Measurements from ENCODE around the gene GNL3.
A peak's percentile ranks its signal among the peaks of the same experiment; 100 is the strongest.
"Not testable (repeated sequence)": the region's sequence is repeated elsewhere in the genome, so short reads cannot be mapped to it uniquely, and the experiment has no call there.

The GNL3 gene, protein sequence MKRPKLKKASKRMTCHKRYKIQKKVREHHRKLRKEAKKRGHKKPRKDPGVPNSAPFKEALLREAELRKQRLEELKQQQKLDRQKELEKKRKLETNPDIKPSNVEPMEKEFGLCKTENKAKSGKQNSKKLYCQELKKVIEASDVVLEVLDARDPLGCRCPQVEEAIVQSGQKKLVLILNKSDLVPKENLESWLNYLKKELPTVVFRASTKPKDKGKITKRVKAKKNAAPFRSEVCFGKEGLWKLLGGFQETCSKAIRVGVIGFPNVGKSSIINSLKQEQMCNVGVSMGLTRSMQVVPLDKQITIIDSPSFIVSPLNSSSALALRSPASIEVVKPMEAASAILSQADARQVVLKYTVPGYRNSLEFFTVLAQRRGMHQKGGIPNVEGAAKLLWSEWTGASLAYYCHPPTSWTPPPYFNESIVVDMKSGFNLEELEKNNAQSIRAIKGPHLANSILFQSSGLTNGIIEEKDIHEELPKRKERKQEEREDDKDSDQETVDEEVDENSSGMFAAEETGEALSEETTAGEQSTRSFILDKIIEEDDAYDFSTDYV

DNA sequence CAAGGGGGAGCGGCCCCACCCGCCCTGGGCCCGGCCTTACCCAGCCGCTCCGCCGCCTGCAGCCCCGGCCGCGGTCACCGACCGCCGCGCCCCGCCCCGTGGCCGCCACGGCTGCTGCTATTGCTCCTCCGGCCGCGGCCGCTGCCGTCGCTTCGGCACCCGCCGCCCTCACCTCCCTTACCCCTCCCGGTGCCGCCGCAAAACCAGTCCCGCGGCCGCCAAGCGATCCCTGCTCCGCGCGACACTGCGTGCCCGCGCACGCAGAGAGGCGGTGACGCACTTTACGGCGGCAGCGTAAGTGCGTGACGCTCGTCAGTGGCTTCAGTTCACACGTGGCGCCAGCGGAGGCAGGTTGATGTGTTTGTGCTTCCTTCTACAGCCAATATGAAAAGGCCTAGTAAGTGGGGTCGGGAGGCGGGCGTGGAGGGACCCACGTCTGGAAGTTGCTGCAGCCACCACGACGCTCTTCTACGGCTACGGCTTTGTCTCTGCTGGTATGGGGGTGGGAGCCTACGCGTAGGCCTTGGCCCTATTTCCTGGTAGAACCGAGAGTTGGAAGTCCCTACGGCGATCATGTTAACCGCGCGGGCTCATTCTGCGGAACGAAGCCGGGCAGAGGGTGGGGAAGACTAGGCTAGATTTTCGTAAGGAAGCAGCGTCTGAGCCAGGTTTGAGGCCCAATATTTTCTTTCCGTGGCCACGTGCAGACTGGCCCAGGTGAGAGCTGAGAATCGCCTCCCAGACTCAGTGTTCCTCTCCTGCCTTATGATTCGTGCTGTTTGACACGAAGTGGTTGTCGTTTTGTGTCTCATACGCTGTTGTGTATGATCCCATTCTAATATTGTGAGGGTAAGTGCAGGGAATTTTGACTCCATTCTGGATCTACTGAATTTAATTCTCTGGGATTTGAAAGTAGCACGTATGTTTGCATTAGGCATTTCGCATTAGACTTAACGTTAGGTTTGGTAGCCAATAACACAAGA lies at the start of gene GNL3, which contains the start of gene PBRM1:
Gene GNL3, plus strand, starts transcription at position 324 of the 983 bp plus-strand sequence. Its CDS starts 61 bp downstream, at position 385.
Gene PBRM1, minus strand, starts transcription at position 205 of the 983 bp plus-strand sequence.
- peak; percentile 79 for DNase-seq

DNA sequence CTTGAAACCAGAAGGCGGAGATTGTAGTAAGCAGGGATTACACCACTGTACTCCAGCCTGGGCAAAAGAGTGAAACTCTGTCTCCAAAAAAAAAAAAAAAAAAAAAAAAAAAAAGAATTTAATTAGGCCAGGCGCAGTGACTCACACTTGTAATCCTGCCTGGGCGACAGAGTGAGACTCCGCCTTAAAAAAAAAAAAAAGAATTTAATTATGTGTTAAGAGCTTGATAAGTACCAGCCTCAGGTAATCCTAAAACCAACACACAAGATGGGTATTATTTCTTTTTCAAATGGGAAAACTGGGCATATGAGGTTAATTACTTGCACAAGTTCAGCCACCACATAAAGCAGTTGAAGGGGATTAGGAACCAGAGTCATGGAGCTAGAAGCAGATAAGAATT lies 49.2 kb upstream of the GNL3 start:
- DNase-seq = no peak

DNA sequence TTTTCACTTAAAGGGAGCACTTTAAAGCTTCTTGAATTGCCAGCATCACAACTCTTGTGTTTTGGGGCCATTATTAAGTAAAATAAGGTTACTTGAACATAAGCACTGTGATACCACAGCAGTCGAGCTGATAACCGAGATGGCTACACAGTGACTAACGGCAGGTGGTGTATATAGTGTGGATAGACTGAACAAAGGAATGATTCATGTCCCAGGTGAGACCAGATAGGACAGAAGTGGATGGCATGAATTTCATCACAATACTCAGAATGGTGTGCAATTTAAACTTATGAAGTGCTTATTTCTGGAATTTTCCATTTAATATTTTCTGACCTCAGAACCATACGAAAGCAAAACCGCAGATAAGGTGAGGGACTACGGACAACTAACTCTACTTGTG lies 40.3 kb upstream of the GNL3 start:
- DNase-seq = no peak

DNA sequence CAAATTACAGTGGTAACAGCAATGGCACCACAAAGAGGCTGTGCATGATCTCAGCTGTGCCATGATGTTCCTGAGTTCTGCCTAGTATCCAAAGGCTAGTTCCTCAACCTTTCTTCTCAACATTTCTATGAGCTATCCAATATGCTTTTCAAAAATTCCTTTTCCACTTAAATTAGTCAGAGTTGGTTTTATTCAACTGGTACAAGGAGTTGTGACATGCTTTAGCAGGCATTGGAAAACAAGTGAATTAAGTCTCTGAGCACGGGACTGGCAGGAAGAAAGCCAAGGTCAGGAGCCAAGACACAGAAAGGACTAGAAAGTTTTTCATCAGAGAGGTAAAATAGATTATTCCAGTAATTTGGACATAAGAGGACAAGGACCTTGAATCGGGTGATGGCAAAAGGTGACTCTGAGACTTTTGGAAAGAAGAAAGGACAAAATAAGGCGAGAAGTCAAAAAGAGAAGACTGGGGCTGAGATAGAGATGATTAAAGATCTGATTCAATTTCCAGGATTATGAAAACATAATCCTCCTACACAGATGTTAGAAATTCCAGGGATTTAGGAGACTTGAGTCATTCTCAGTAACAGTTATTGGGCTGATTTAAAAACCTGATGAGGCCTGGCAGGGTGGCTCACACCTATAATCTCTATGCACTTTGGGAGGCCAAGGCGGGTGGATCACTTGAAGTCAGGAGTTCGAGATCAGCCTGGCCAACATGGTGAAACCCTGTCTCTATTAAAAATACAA lies 36.2 kb upstream of the GNL3 start:
- DNase-seq = no peak

DNA sequence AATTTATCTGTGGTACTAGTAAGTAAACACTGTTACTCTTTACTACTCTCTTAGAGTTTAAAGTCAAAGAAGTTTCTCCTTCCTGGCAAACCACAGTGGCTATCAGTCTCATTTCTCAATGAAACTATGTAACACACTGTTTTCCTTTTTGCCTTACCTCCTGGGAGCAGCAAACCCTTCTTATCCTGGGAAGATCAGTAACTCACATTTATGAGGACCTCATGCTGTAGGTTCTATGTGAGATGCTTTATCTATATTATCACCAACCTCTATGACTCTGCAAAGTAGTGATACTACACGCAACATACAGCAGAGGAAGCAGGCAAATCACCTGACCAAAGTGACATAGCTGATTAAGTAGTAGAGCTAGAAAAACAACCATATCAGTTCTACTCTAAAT lies 35.4 kb upstream of the GNL3 start:
- DNase-seq = peak; percentile 77

DNA sequence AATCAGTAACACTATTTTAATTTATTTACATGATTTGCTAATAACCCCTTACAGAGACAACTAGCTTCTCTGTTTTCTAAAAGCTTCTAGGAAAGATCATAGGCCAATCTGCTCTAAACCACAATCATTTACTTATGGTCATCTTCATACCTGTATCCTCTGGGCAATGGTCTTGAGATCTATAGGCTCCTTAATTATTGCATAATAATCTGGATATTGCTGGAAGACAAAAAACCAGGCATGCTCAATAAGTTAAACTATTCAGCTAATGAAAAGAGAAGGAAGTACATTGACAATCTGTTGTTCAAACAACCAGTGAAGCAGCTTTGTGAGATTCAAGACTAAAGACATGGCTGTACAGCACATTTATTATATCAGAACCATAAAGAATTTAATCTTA lies 34.2 kb upstream of the GNL3 start:
- no peak for DNase-seq

DNA sequence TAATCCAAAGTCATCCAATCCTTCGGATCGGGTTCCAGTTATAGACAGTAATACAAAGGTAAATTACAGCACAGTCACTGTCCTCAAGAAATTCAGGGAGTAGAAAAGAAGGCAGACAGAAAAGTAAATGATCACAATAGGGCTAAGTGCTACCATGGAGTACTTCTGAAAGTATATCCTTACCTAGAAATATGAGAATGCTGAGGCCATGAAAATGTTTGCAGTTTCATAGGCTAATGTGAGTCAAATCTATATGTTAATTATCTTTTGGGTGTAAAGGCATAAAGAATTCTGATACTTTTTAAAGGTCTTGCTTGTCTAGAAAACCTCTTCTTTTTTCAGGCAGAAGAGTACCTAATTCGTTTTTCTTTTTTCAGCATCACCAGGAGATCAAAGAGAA lies 29.9 kb upstream of the GNL3 start:
- no peak for DNase-seq

DNA sequence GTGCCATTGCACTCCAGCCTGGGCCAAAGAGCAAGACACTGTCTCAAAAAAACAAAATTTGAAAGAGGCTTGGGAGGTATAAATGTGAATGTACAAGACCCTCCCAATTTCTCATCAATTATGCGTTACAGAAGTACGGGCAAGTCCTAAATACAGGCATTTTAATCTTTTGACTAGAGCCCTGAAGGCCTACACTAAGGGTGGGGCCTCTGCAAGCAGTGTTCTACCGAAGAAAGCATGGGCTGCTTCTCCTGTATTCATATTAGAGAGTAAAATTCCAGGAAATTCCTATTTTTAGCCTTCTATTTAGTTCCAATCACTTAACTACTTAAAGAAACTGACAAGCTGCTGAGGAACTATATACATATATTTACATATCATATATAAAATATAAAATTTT lies 25.8 kb upstream of the GNL3 start:
- no peak for DNase-seq

DNA sequence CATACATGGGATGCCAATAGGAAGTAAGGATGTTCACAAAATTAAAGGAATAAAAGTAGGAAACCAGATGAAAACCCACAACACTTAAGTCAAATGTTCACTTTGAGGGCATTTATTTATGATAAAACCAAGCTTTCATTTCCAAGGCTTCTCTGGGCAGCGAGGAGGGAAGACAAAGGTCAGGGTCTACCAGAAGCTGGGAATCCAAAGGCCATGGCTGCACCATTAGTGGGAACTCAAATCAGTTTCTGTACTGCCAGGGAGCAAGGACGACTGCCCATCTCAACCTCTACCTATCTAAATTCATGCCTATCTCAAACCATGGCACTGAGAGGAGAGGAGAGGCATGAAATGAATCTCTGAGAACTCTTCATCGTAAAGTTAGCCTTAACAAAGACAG lies 22.7 kb upstream of the GNL3 start:
- no peak for DNase-seq

DNA sequence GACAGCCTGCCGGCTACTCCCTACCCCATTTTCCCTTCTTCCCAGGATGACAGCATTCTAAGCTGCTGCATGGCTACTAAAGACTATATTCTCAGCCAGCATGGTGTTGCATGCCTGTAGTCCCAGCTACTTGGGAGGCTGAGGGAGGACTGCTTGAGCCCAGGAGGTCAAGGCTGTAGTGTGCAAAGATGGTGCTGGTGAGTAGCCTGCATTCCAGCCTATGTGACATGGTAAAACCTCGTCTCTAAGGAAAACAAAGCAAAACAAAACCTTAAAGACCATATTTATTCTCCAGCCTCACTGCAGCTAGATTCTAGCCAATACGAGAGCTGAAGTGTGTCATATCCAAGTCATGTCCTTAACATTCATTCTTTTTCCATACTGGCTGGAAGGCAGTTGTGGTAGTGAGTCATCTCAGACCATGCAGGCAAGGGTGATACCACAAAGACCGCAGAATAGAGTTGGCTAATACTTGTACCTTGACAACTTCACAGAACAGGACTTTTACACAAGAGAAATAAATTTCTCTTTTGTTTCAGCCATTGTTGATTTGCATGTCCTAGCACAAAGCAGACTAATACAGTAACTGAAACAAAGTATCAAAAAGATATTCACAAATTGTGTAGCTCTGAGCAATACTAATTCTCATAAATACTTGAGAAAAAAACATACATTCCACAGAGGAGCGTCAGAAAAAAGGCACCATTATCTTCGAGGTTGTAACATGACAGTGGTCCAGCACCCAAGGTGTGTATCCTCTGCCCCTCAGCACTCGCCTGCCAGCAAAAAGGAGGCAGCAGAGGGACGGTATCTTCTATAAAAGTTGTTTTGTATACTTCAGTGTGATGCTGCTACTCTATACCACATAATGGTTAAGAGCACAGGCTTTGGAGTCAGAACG lies 15.0 kb upstream of the GNL3 start:
- peak; percentile 94 for DNase-seq

DNA sequence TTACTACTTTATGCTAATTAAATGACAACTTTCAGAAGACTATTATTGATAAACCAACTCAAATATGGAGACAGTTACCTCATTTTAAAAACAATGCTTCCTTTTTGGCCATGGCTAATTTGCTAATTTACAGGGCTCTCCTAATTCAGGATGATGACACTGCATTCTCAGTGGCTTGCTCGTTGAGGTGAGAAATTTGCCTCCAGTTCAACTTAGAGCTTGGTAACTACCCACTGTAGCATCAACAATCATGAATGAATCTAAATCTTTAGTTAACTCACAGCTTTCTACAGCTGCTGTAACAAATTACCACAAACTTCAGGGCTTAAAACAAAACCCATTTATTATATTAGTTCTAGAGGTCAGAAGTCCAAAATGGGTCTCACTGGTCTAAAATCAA lies 14.2 kb upstream of the GNL3 start:
- DNase-seq = no peak

DNA sequence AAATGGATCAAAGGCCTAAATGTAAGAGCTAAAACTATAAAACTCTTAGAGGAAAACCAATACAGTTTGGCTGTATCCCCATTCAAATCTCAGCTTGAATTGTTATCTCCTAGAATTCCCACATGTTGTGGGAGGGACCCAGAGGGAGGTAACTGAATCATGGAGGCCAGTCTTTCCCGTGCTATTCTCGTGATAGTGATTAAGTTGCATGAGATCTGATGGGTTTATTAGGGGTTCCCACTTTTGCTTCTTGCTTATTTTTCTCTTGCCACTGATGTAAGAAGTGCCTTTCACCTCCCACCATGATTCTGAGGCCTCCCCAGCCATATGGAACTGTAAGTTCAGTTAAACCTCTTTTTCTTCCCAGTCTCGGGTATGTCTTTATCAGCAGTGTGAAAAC lies 9.6 kb upstream of the GNL3 start:
- DNase-seq = not testable (repeated sequence)

DNA sequence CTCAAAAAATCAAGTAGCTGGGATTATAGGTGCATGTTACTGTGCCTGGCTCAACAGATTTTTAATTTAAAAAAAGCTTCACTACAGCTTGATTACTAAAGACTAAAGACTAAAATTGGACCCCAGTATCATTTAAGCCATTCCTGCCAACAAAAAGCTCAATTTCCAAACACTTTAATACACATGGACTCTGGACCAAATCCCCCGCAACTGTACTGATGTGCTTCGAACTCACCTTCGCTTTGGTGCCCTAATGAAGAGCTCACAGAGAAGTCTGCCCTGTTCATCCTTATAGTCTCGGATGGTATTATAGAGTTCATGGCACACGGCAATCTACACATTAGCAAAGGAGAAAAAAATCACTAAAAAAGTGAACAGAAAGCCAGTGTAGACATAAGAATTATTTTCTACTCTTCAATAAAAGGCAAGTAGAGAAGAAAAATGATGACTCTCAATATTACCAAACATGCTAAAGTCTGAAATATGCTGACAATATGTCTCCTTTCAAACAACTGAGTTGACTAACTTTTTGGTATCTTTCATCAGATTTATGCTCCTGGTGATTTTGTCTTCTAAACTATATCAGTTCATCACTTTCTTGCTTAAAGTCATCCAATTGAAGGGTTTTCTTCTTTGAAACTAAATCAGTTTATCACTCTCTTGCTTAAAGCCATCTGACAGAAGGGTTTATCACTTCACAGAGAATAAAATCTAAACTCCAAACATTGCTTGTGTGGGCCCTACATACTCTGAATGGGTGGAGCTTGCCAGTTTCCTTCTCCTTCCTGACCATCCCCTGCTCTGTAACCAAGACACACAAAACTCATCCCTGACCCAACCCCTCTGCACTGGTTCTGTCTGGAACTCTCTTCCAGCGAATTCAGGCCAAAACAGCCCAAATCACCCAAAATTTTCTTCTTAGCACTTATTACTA lies 7.3 kb upstream of the GNL3 start:
- DNase-seq = no peak

DNA sequence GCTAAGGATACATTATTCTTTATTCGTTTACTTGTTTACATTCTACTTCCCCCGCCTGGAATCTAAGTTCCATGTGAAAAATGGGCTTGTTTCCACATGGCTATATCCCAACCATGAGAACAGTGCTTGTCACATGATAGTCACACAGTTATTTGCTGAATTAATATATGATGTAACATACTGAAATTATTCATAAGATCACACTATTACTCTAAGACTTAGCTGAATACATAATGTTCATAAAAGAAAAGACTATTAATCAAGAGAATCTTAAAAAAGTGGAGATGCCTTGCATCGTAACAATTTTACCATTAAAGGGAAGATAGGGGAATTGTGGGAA lies 6.7 kb upstream of the GNL3 start:
- no peak for DNase-seq

DNA sequence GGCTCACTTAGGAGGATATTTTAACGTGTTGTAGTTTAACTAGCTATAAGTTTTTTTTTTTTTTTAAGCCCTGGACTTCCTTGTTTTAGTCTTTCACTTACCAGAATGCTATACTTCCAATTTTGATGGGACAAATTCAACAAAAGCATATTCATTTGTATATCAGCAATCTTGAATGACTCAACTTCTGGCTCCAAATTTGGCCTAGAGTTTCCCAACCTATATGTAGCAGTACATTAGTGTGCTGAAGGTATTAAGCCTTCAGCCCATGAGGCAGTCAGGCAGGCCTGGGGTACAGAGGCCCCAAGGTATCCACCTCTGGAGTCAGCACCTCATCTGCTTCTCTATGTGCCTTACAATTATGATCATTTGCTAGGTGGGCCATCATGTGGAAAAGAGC lies 6.0 kb upstream of the GNL3 start:
- no peak for DNase-seq

DNA sequence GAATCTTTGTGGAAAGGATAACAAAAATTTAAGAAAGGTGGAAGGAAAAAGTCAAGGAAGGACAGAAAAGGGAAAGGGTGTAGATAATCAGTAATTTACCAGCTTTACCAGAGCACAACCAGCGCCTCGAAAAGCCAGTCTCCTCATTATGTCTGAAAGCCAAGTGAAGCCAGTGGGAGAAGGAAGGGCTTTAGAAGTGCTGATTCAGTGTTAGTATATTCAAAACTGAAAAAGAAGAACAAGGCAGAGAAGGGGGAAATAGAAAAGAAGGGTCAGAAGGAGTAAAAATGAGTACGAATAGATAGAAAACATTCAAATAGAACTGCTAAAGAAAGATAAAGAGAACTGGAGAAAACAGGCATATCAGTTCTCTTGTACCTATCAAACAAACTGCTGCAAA lies 4.2 kb upstream of the GNL3 start:
- DNase-seq = no peak

DNA sequence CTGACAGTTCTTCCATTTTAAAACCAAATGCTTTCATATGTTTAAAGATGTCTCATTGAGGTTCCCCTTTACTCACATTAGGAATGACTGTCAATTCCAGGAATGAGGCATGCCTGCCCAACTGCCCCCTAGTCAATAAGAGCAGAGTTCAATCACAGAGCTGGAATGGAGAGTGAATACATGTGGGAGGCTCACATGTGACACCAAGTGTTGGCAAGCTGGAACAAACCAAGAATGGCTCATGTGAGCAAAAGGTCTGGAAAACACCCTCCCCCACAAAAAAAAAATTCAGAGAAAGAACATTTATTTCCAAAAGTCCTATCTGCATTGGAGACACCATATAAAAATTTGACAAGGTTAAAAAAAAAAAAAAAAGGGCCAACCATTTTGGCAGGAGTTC lies 3.8 kb upstream of the GNL3 start:
- DNase-seq = peak; percentile 39

DNA sequence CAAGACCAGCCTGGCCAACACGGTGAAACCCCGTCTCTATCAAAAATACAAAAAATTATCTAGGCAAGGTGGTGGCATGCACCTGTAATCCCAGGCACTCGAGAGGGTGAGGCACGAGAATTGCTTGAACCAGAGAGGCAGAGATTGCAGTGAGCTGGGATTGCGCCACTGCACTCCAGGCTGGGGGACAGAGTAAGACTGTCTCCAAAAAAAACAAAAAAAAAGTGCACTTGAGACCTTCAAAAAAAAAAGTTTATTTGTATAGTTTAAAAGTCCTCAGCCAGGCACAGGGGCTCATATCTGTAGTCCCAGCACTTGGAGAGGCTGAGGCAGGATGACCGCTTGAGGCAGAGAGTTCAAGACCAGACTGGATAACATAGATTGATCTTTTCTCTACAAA lies 2.2 kb upstream of the GNL3 start:
- DNase-seq = no peak

DNA sequence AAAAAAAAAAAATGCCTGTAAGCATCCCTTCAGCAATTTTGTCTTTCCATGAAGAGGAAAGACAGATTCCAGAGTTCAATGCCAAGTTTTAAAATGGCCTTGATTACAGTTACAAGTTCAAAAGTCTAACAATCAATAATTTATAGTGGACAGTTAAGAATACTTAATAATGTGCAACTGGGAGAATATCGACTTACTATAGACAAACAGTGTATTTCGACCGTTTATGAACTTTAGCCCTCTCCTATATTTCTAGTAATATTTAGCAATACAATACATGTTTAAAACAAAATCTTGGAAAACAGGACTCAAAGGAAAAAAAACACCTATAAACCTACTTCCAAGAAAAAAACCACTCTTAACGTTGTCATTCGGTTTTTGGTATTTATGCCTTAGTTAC lies 1.6 kb upstream of the GNL3 start:
- no peak for DNase-seq

DNA sequence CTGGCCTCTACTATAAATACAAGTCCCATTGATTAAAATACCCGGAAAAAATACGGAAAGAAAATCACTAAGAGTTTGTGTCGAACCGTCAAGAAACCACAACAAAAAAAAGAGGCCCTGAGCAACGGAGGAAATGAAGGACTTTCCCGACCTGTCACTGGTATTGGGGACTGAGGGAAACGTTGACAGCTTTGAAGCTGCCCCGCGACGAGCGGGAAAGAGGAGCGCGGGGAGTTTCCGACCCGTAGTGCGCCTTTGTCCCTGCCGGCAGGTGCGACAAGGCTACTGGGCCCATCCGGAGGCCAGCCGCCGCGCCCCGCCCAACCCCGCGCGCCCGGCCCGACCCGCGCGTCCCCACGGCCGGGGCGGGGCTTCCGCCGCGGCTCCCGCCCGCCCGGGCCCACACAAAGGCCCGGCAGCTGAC lies 535 bp upstream of the GNL3 start:
- DNase-seq = peak; percentile 49

DNA sequence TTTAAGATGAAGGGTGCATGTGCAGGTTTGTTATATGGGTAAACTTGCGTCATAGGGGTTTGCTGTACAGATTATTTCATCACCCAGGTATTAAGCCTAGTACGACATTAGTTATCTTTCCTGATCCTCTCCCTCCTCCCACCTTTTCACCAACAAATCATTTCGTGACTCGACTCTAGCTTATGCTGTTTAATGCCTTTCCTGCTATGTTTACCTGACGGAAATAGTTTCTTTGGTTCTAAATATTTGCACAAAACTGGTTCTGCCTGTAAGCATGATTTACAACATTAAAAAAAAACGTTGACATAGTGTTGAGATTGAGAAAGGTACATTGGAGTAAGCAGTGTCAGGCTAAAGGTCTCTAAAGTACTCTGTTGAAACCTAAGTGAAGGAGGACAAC lies 2.4 kb downstream of the GNL3 start:
- DNase-seq = no peak

Data from GF-D8 (cell line).